SIG-M5 (cell line): ENCODE results near the gene FCRL6.

ENCODE experiments used
- DNase-seq: peaks from one replicate; lab custom pipeline; 2025; lab: John Stamatoyannopoulos, UW

FCRL6 gene

DNA sequence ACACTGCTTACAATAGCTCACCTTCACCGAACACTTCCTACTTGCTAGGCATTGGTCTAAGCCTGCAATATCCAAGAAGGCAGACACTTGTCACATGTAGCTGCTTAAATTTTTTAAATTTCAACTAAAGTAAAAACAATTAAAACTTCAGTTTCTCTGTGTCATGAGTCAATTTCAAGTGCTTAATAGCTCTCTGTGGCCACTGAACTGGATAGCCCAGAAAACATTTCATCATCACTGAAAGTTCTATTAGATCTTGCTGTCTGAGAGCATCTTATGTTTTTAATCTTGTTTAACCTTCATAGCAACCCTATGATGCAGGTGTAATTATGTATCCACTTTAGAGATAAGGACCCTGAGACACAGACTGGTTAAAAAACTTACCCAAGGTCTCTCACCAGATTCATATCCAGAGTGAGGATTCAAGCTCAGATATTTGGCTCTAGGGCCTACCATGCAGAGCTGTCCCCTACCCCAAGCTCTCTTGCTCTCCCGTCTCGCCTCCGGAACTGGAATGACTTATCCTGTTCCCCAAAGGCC lies 2.6 kb upstream of the FCRL6 start:
- DNase-seq, result no peak

DNA sequence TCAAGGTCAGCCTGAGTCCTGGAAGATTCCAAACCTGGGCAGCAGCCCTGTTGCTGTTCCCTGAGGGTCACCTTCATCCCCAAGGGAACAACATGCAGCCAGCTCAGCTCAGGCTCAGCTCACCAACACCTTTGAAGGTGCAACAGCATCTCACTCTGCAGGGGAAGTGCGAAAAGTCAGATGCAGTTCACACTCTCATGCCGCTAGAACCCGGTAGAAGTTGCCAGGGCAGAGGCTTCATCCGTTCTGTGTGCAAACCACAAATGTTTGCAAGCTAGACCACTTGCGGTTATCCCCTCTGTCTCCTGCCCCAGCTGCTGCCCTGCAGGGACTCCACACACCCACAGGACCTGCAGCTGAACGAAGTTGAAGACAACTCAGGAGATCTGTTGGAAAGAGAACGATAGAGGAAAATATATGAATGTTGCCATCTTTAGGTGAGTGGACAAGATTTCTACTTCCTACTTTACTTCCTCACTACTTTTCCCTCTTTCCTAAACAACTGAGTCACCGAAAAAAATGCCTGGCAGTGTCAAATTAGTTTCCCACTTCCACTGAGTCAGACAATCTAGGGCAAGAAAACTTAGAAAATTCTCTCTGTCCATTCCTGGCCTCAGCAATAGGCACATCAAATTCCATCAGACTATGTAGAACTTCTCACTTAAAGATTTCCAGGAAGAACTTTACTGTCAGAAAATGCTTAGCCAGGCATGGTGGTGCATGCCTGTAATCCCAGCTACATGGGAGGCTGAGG lies 1.8 kb upstream of the FCRL6 start:
- no peak for DNase-seq

DNA sequence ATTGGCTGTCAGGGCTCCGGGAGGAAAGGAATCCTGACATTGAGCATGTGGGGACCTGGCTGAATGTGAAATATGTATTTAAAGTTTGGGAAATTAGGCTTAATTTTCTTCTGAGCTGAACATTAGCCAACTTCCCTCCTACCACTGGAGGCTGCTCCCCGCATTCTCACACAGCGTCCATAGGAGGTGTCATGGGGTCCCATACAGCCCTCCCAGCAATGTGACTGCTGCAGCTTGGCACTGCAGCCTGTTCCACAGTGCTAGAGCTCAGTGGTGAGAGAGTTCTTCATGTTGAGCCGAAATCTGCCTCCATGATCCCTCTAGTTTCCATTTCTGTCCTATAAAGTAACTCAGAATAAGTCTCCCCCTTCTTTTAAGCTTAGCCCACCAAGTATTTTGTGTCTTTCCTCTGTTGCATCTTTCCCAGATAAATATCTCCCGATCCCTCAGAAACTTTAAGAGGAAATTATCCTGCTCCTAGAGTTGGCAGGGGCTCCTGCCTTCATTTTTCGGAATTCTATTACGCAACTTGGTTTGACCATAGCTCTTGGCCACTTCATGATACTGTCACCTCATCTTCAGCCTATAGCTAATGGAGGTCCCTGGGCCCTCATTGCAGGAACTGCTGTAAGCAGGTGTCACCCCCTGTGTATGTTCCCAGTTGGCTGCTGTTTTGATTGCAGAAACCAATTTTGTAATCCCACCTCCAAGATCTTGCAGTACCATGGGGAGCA lies 2.0 kb downstream of the FCRL6 start:
- no peak for DNase-seq

DNA sequence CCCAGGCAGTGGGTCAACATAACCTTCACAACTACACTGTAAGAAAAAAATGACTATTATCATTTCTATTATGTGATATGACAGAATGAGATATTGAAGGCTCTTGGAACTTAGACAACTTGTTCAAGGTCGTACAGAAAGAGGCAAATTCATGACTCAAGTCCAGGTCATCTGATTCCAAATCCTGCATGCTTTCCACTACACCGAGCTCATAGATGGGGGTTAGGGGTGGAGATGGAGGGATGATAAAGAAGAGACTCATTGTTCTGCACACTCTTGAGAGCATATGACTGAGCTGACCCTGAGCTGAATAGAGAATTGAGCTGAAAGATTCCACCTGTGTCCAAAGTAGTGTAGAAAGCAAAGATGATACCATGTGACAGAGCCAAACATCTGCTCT lies 2.8 kb downstream of the FCRL6 start:
- DNase-seq, result no peak

DNA sequence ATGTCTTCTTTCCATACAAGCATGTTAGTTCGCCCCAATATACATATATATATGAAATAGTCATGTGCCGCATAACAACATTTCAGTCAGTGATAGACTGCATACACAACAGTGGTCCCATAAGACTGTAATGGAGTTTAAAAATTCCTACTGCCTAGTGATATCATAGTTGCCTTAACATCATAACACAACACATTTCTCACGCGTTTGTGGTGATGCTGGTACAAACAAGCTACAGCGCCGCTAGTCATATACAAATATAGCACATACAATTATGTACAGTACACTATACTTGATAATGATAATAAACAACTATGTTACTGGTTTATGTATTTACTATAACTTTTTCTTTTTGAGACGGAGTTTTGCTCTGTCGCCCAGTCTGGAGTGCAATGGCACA lies 13.8 kb downstream of the FCRL6 start:
- no peak for DNase-seq

DNA sequence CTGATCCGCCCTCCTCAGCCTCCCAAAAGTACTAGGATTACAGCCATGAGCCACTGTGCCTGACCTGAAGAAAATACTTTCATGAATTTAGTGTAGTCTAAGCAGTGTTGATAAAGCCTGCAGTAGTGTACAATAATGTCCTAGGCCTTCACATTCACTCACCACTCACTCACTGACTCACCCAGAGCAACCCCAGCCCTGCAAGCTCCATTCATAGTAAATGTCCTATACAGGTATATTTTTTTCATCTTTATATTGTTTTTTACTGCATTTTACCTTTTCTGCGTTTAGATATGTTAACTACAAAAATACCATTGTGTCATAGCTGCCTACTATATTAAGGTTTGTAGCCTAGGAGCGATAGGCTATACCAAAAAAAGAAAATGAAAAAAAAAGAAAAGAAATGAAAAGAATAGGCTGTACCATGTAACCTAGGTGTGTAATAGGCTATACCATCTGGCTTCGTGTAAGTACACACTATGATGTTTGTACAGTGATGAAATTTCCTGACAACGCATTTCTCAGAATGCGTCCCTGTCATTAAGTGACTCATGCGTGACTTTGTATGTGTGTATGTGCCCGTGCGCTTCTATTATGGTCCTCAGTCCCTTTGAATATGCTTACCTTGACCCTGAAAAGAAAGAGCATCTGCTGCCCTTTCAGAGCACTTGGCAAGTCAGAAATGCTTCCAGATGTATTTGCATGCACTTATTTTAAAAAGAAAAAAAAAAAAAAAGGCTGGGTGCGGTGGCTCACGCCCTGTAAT lies 15.3 kb downstream of the FCRL6 start:
- DNase-seq, result no peak

DNA sequence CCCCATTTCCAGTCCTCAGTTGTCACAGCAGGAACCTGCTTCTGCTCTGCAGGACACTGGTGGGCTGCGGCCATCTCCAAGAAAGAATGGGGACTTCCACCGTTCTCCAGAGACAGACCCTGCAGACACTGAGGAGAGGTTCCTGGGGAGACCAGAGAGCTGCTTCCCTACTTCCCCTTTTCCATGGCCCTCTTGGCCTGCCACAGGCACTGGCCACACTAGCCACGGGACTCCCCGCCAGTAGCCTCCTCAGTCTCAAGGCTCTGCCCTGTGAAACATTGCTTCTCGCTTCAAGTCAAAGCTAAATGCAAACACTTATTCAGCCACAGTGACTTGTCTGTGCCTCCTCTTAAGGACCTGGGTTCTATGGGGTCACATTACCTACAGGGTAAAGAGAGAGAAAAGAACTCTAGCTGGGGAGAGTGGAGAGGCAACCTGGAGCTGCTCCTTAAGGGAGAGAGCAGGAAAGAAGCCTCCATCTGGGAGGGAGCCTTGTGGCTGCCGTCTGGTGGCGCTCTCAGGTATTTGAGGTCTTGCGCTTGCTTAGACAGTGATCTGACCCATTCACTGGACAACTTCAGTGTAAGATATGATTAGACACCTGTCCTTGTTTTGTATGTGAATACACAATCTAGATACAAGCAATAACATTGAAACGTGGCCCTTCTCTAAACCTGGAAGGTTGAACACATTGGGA lies 19.2 kb downstream of the FCRL6 start:
- no peak for DNase-seq

DNA sequence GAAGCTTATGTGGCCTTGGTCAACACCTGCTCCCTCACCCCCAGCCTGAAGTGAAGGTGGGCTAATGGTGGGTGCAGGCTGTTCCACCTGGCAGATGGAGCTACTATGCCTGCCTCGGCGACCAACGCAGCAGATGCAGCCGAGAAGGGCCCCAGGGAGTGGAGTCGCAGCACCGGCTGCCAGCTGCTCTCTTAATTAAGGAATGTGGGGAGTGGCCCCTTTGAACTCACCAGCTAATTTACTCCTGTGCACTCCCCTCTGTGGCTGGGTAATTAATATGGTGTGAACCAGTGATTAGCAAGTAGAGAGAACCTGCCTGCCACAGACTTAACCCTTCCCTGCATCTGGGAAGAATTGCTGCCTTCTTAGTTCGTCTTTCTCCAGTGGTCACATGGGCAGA lies 21.2 kb downstream of the FCRL6 start:
- no peak for DNase-seq

DNA sequence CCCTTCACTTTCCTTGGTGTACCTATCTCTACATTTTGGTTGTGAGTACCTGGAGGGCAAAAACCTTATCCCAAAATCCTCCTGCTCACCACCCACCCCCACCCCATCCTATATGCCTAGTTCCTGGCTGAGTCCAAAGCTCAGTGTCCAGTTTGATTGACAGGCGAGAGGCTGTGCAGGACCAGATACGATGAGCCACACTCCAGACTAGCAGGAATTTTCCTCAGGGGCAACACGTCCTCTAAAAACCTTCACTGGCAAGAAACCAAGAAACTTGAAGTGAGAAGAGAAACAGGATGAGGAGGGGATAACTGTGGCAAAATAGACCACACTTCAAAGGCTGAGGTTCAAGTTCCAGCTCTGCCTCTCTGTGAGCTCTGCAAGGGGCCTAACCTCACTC lies 23.4 kb downstream of the FCRL6 start:
- DNase-seq, result no peak

DNA sequence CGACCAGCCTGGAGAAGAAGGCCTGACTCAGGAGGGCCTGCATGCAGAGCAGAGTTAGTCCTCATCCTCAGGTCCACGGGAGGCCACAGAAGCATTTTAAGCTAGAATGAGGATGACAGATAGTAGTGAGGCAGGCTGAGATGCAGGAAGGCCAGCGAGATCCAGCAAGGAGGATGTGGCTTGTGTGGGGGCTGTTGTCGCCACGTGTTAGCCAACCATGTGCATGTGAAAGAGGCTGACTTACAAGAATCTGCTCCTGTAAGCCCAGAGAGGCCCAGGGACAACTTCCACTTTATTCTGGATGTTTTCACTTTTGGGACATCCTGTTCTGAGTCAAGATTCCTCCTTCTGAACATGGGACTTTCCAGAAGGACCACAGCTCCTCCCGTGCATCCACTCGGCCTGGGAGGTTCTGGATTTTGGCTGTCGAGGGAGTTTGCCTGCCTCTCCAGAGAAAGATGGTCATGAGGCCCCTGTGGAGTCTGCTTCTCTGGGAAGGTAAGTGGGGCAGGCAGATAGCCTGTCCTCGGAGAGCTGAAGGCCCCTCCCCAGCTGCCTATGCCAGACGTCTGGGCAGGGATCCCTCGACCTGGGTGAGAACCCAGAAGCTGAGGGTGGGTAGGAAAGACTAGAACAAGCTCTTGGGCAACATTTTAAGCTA lies 24.4 kb downstream of the FCRL6 start, which contains the start of gene SLAMF8:
Gene SLAMF8 (plus strand): TSS at position 433 of the 661 bp plus-strand sequence. CDS start 26 bp downstream, at position 459.
- peak; percentile 23 for DNase-seq

DNA sequence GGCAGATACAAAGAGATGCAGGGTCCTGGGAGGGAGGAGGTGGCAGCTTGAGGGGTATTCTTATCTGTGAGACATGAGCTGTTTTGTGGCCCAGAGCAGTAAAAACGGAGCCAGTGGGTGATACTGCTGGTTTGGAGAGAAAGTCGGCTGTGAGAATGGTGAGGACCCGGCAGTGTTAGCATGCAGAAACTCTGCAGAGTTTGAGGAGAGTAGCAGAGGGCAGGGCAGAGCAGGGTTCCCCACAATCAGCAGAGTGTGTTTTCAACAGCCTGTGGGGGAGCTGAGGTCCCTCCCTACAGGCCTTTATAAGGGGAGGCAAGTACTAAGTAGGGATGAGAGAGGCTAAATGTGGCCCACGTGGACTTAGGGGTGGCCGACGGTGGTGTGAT lies 24.9 kb downstream of the FCRL6 start:
- DNase-seq, result no peak

DNA sequence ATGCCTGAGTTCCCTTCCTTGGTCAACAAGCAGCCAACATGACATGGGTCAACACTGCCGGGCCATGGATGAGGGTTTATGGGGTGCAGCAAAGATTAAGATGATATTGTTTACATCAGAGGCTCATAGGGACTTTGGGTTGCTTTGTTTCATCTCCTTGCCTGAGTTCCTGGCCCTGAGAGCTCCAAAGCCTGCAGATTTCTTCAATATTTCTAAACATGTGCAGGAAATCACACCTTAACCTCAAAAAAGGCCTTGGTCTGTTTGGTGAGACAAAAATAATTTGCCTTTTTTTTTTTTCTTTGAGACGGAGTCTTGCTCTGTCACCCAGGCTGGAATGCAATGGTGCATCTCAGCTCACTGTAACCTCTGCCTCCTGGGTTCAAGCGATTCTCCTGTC lies 25.4 kb downstream of the FCRL6 start:
- no peak for DNase-seq

DNA sequence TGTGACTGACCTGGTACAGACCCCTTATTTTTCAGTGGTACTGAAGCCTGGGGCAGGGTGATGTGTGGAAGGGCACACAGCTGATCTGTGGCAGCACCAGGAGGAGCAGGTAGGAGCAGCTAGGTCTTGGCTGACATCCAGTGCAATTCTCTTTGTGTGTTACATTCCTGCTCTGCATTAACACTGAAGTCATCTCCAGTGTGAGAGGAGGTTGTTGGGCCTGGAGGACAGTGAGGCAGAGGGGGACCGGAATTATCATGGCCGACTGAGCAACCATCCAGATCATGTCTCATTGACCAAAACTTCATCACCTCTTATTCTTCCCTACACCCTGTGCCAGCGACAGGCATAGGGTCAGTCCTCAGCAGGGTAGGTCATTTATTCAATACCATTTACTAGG lies 26.0 kb downstream of the FCRL6 start:
- no peak for DNase-seq

DNA sequence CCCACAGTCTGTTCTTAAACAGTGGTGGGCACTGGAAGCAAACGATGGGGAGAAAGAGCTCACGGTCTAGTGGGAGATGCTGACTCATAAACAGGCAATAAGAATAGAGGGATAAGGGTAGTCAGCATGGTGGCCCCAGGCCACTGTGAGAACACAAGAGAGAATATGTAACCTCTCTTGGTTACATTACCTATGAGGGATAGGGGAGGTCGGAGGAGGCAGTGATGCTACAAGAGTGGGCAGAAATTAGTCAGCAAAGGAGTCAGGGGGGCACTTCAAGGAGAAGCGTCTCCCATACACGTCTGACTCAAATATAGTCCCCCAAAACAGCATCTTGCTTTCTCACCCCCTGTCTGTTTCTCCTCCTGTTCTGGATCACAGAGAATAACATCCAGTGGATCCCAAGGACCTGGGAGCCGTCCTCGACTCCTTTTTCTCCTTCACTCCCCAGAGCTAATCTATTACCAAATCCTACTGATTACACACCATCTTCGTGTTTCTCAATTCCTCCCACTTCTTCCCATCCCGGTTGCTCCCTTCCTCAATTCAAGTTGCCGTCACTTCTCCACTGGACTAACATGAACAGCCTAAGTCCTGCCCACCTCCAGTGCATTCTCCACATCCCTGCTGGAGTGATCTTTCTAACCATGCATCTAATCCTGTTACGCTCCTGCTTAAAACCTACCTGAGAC lies 26.6 kb downstream of the FCRL6 start:
- DNase-seq, result no peak

DNA sequence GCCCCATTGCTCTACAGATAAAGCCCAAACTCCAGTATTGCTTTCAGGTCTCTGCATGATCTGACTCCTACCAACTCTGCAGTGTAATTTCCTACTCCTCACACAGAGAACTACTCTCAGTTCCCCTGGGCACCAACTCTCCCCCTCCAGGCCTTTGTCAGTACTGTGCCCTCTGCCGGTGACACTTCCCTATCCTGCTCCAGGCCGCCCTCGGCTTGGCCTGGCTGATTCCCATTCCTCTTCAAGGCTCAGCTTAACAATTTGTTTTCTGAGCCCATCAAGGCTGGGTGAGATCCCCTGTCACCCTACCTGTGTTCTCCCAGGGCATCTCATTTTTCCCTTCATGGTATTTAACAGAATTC lies 27.1 kb downstream of the FCRL6 start:
- peak; percentile 71 for DNase-seq

DNA sequence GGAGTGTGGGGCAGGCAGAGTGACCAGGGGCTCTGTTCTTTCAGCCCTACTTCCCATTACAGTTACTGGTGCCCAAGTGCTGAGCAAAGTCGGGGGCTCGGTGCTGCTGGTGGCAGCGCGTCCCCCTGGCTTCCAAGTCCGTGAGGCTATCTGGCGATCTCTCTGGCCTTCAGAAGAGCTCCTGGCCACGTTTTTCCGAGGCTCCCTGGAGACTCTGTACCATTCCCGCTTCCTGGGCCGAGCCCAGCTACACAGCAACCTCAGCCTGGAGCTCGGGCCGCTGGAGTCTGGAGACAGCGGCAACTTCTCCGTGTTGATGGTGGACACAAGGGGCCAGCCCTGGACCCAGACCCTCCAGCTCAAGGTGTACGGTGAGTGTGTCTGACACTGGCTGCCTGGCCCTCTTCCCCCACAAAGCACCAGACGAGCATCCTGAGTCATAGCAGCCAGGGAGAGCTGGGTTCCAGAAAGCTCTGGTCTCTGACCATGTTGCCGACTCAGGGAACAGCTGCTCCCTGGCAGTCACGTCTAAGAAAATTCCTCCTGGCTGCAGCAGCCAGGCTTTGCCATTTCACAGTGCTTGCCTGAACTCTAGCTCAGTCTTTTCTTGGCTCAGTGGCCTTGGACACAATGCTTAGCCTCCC lies 27.8 kb downstream of the FCRL6 start:
- no peak for DNase-seq

DNA sequence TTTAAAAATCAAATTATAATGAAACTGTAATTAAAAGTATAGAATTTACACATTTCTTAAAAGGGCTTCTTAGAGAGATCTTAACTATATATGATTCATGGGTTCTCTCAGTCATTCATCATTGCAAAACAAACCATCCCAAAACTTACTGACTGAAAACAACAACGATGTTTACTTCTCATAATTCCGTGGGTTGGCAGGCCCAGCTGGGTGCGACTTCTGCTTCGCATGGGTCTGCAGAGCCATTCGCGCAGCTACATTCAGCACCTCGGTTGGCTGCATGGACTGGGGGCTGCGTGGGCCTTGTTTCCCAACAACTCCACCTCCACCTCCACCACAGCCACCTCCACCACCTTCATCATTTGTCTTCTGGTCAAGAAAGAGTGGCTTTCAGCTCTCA lies 28.6 kb downstream of the FCRL6 start:
- DNase-seq, result no peak

DNA sequence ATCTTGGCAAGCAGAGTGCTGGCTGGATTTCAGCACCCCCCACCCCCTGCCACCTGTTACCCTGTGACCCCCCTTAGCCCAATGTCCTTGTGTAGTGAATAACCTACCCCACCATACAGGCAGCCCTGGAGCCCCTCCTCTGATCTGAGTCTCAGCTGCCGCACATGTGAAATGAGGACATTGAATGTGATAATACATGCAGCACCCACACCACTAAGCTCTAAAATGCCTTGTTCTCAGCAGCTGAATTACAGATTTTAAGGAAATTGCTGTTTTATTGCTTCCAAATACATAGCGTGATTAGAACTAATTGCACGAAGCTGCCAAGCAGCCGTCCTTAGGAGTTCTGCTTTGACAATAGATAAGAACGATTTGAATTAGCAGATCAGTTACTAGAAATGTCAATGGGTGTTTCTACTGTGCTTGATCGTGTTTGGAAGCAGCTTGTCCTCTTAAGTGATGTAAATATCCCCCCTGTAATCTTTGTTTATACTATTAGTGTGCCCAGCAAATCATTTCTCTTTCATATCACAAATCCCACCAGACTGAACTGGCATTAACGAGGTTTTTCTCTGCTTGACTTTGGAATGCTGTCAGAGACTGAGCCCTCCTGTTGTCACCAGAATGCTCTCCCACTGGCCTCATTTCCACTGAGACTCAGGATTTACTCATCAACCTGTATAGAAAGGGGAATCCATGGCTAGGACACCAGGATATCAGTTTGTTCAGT lies 29.4 kb downstream of the FCRL6 start:
- DNase-seq, result no peak

DNA sequence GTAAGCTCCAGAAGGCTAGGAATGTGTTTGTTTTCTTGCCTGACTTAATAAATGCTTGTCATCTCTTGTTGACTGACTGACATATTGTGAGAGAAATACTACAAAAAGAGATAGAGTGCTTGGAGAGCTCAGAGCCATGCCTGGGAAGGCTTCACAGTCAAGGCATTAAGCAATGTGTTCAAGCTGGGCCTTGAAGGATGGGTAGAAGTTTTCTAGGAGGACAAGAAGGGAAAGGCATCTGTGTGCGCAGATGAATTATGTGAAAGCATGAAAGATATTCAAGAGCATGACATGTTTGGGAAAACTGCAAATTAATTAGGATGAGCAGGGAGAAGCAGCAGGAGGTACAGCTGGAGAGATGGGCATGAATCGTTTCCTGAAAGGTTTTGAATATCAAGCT lies 30.1 kb downstream of the FCRL6 start:
- no peak for DNase-seq

DNA sequence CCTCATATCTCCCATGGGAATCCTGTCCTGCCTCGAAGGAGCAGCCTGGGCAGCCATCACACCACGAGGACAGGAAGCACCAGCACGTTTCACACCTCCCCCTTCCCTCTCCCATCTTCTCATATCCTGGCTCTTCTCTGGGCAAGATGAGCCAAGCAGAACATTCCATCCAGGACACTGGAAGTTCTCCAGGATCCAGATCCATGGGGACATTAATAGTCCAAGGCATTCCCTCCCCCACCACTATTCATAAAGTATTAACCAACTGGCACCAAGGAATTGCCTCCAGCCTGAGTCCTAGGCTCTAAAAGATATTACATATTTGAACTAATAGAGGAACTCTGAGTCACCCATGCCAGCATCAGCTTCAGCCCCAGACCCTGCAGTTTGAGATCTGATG lies 33.2 kb downstream of the FCRL6 start:
- no peak for DNase-seq
